COLO668 (cell line): Measurements from ENCODE around the gene MTSS2.
"Not testable (repeated sequence)": the region's sequence is repeated elsewhere in the genome, so short reads cannot be mapped to it uniquely, and the experiment has no call there.

Source experiments
- DNase-seq: peaks from one replicate; lab custom pipeline; 2025; ENCODE audit not compliant: unreplicated experiment; lab: John Stamatoyannopoulos, UW

Gene MTSS2

DNA sequence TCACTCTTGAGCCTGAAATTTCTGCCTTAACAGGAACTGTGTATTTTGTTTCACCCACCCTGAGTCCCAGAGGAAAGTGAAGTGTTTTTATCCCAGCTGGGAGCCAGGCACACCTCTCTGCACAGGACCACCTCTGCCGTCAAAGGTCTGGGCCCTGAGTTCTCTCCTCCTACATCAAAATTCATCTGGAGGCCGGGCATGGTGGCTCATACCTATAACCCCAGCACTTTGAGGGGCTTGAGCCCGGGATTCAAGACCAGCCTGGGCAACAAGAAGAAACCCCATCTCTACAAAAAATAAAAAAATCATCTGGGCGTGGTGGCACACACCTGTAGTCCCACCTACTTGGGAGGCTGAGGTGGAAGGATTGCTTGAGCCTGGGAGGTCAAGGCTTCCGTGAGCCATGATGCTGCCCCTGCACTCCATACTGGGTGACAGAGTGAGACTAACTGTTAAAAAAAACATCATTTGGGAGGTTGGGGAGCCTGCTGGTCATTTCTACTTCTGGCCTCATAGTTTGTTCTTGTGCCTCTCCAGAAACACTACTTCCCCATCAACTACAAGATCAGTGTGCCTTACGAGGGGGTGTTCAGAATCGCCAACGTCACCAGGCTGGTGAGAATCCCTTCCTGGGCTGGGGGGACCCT lies 29.7 kb downstream of the MTSS2 start:
- no peak for DNase-seq

DNA sequence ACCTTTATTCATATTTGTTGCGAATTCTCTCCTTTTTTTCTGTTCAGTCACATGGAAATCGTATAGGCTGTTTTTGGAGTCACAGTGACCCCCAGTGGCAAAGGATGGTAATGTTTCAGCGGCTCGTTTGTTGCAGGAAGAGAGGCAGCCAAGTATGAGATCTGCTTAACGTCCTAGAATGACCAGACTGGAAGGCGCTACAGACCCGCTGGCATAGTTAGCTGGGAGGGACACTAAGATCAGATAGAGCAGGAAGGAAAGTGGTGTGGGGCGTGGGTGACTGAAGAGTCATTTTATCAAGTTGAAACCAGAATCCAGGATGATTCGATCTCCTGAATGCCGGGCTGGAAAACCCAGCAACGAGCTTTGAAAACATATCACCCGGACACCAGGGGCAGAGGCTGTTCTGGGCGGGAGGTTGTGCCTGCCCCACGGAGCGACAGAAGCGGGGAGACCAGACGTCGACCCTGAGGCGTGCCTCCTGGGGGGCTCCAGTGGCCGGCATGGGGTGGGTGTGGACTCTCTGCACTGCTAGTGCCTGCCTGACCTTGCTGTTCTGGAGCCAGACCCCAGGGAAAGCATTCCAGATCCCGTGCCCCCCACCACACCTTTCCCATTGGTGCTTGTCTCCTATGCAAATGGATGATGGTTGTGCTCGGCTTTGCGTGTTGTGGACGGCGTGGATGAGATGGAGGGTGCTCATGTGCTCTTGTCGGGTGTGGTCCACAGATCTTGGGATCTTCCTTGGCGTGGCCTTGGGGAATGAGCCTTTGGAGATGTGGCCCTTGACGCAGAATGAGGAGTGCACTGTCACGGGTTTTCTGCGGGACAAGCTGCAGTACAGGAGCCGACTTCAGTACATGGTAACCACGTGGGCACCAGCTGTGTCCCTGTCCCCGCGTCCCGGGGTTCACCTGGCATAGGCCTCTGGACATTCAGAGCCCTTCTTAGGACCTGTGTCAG lies 31.8 kb downstream of the MTSS2 start:
- DNase-seq: peak; percentile 63

DNA sequence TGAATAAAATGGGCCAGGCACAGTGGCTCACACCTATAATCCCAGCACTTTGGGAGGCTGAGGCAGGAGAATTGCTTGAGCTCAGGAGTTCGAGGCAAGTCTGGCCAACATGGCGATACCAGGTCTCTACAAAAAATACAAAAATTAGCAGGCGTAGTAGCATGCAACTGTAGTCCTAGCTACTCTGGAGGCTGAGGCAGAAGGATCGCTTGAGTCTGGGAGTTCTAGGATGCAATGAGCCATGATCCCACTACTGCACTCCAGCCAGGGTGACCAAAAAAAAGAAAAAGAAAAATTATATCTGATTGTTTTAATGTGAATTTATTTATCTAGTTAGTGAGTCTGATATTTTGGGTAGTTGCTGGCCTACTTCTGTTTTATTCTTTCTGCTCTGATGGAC lies 32.4 kb downstream of the MTSS2 start:
- no peak for DNase-seq

DNA sequence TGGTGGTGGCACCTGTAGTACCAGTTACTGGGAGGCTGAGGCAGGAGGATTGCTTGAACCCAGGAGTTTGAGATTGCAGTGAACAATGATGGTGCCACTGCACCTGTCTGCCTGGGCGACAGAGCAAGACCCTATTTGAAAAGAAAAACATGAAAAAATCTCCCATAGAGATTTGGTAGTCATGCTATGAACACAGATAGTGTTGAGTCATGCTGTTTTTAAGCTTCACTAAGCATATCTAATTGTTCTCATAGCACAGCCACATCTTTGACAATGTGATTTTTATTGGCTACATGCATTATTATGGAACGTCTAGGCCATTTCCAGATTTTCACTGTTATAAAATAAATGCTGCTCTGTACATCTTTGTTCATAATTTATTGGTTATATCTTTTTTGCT lies 33.5 kb downstream of the MTSS2 start:
- no peak for DNase-seq

DNA sequence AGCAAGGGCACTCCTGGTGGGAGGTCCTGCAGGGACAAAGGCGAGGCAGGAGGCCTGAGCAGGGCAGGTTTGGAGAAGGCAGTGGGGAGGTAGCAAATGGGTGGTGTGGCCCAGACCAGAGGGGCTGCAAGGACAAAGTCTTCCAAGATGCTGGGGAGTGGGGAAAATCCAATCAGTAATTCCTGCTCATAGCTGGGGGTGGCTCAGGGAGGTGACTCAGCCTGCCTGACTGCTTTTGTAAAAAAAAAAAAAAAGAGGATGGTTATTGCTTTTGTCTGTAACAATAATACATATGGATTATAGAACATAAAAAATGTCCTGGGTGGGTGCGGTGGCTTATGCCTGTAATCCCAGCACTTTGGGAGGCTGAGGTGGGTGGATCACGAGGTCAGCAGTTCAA lies 34.3 kb downstream of the MTSS2 start:
- DNase-seq: no peak

DNA sequence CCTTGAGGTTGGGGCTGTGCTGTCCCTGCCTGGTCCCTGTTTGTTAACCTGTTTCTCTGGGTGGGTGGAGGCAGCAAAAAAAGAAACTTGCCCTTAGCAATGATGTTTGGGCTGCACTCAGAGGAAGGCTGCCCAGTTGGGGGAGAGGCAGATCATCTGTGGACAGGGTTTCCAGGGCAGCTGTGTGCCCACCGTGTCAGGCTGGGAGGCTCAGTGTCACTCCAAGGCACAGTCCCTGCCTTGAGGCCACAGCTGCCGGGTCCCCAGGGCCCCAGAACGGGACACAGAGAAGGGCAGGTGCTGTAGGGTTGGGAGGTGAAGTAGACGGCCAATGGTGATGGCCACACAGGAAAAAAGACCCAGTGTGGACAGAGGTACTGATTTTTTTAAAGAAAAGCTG lies 35.6 kb downstream of the MTSS2 start:
- DNase-seq: no peak

DNA sequence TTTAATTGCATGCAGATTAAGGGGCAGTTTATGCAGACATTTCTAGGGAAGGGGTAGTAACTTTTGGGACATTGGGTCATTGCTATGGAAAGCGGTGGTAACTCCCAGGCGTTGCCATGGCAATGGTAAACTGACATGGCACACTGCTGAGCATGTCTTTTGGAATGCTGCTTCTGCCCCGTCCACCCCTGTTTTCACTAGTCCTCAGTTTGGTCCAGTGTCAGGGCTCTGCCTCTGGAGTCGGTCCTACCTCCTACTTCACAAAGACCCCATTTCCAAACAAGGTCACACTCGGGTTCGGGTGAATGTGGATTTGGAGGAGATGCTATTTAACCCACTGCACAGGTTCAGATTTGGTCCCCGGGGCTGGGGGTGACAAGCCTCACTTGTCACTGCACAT lies 36.6 kb downstream of the MTSS2 start:
- no peak for DNase-seq

DNA sequence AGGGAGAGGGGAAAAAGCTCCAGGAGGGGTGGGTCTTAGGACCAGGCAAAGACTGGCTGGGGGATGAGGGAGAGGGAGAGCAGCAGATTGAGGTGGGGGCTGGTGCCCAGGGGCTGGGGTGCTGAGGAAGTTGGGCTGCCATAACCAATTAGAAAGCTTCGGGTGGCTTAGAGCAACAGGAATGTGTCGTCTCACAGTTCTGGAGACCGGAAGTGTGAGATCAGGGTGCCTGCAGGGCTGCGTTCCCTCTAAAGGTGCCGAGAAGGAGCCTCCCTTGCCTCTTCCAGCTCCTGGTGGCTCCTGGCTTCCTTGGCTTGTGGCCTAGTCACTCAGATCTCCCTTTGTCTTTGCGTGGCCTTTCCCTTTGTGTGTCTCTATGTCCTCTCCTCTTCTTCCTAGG lies 37.2 kb downstream of the MTSS2 start:
- no peak for DNase-seq

DNA sequence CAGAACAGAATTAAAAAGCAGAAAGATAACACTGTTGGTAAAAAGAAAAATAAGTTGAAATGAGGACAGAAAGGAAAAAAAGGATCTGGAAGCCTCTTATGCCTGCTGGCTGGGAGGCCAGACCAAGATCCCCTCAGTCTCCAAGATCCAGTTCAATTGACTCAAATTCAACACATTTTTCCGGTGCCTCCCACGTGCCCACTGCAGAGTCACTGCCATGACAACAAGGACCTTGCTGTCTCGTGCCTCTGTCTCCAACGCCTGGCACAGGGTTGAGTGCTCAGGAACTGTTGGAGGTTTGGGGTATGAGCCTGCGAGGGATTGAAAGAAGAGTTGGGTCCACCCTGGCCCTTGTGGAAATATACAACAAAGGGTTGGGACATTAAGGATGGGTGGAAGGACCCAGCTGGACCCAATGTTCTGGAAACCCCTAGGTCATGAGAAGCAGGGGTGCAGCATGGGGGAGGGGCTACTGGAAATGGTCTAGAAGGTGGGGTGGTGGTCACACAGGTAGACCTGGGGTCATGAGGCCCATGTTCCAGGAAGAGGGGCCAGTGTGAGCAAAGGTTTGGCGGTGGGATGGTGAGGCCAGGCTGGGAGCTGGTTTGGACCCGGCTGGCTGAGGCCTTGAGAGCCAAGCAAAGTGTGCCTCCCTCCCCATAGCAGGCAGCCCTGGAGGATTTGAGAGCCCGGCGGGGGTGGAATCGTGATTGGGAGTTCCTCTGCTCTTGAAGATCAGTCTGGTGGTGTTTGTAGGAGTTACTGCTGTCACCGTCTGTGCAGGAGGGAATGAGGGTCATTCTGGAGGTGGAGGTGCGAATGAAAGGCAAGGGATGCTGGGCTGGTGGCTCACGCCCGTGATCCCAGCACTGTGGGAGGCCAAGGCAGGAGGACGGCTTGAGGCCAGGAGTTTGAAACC lies 38.2 kb downstream of the MTSS2 start:
- DNase-seq: no peak

DNA sequence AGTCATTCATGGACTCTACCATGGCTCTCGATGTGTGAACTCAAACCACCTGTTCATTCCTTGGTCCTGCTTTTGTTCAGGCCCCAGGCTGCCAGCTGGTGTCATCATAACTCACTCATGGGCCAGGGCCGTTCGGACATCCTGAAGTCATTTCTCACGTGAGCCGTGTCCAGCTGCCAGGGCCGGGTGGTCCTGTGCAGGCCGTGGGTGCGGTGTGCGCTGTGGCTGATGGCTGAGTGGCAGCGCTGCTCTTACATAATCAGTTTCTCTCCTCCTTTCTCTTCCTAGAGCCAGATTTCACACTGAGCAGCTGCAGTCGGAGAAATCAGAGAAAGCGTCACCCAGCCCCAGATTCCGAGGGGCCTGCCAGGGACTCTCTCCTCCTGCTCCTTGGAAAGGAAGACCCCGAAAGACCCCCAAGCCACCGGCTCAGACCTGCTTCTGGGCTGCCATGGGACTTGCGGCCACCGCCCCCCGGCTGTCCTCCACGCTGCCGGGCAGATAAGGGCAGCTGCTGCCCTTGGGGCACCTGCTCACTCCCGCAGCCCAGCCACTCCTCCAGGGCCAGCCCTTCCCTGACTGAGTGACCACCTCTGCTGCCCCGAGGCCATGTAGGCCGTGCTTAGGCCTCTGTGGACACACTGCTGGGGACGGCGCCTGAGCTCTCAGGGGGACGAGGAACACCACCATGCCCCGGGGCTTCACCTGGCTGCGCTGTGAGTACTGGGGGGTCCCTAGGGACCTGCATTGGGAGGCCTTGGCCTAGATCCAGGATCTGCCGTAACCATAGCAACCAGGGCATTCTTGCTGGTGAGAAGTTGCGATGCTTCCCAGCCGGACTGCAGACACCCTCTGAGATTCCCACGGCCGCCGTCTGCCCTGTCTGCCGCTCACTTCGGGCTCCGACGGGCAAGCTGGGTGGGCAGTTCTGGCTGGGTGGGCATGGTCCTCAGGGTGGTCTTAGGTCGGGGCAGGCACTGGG lies 39.3 kb downstream of the MTSS2 start, which contains the start of gene IL34:
IL34 (plus strand) TSS at position 300 of the 982 bp plus-strand sequence; CDS start at position 689, 389 bp downstream.
- peak; percentile 62 for DNase-seq

DNA sequence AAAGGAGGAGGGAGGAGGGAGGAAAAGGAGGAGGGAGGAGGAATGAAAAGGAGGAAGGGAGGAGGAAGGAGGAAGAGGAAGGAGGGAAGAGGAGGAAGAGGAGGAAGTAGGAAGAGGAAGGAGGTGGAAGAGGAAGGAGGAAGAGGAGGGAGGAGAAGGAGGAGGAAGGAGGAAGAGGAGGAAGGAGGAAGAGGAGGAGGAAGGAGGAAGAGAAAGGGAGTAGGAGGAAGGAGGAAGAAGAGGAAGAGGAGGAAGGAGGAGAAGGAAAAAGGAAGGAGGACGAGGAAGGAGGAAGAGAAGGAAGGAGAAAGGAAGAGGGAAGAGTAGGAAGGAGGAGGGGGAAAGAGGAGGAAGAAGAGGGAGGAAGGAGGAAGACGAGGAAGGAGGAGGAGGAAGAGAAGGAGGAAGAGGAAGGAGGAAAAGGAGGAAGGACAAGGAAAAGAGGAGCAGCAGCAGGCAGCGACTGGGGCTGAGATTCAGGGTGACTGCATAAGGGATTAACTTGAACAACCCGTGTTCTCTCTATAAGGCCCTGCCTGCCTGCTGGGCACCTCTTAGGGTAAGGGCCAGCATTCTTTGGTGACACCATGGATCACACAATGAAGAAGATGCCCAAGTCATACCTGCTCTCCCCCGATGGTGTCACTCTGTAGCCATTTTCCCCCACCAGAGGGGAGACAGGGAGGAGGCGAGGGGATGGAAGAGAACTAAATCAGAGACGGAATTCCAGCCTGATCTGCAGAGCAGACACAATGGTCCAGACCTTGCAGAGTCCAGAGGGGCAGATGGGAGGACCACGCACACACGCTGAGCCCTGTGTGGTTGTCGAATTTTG lies 40.9 kb downstream of the MTSS2 start:
- no peak for DNase-seq

DNA sequence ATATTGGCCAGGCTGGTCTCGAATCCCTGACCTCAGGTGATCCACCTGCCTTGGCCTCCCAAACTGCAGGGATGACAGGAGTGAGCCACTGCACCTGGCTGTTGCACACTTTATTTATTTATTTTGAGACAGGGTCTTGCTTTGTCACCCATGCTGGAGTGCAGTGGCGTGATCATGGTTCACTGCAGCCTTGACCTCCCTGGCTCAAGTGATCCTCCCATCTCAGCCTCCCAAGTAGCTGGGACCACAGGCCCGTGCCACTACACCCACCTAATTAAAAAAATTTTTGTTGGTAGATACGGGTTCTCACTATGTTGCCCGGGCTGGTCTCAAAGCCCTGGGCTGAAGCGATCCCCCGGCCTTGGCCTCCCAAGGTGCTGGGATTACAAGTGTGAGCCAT lies 42.6 kb downstream of the MTSS2 start:
- not testable (repeated sequence) for DNase-seq

DNA sequence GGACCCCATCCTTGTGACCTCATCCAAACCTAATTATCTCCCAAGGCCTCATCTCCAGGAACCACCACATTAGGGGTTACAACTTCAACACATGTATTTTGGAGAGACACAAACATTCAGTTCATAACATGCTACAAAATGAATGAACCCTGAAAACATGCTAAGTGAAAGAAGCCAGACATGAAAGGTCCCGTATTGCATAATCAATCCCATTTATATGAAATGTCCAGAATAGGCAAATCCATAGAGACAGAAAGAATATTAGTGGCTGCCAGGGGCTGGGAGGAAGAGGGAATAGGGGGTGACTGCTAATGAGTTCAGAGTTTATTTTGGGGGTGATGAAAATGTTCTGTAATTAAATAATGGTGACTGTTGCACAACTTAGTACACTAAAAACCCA lies 43.2 kb downstream of the MTSS2 start:
- no peak for DNase-seq

DNA sequence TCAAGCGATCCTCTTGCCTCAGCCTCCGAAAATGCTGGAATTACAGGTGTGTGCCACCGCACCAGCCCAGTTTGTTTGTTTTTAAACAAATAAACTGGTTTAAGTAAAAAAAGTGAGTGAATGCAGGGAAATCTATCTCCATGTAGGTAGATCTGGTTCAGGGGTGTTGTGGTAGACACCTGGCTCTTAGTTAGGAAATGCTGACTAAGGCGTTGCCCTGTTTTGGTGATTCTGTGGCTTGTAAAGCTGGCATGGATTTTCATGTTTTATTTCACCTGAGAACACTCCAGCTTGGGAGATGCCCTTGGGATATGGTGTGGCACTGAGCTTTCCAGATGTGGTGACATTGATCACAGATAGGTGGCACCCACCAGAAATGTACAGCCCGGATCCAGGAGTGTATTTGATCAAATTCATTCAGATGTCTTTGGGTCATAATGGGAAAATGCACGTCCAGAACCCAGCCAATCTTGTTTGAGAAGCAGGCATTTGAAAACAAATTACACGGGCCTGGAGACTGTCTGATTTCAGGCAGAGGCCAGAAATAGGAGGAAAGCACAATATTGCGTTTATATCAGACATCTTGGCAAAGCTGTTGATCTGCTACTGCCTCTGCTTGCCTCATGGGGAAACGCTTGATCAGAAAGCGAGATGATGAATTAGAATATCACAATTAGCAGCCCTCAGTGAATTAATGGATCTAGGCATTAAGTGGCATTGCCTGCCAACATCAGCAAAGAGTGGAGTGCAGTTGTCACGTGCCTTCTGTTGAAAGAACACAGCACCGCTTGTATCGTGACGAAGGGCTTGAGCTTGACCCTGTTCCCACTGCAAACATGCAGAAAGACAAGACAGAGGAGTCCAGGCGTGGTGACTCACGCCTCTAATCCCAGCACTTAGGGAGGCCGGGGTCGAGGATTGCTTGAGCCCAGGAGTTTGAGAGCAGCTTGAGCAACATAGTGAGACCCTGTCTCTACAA lies 46.8 kb downstream of the MTSS2 start:
- no peak for DNase-seq
